Breast epithelium (tissue), 4 donors: ENCODE results near the gene SLC10A6. TPM values are rescaled to one million over a fixed set of nuclear protein-coding genes. Genes with fewer than 3 reads are reported as not detected.
A peak's percentile ranks its signal among the peaks of the same experiment; 100 is the strongest.

Experiments used
- DNase-seq, 2 donors: peaks; one replicate each; pipeline ENCODE4 v3.0.0-alpha.2; 2019; ENCODE audit warnings: low spot score in 2 of 2
- H3K27ac ChIP-seq, 2 donors: fragments of 200-600 bp; sonication (generic) in 1 of 2; one replicate each; pipeline ENCODE4 v1.5.1; 2016 to 2019; ENCODE audit warnings: mild to moderate bottlenecking in 1 of 2
- H3K27me3 ChIP-seq, 2 donors: fragments of 200-600 bp; sonication (generic) in 1 of 2; one replicate each; pipeline versions ENCODE4 v1.5.1 to v1.6.0; 2017 to 2019; ENCODE audit warnings: control low read depth in 1 of 2, mild to moderate bottlenecking in 1 of 2
- H3K36me3 ChIP-seq: fragments of 200-600 bp; one replicate; pipeline ENCODE4 v1.5.1; 2019
- H3K4me1 ChIP-seq, 2 donors: fragments of 200-600 bp; sonication (generic); one replicate each; pipeline ENCODE4 v1.5.1; 2016 to 2019; ENCODE audit warnings: control low read depth in 1 of 2
- H3K4me3 ChIP-seq, 3 donors: fragments of 200-600 bp; sonication (generic); 1 replicate in 2 of 3; 2 replicates in 1 of 3; pipeline ENCODE4 v1.5.1; 2016 to 2019; ENCODE audit warnings: mild to moderate bottlenecking in 3 of 3, moderate library complexity in 2 of 3
- H3K9me3 ChIP-seq, 2 donors: fragments of 200-600 bp; sonication (generic) in 1 of 2; one replicate each; pipeline ENCODE4 v1.5.1; 2016 to 2019; ENCODE audit warnings: control low read depth in 1 of 2
- POLR2A ChIP-seq: fragments of 450-650 bp; IDR thresholded peaks from one replicate; pipeline ENCODE4 v1.6.1; 2016; ENCODE audit warnings: antibody characterized with exemption, mild to moderate bottlenecking, moderate library complexity
- POLR2AphosphoS5 ChIP-seq, 3 donors: sonication (generic); formaldehyde crosslinking; IDR thresholded peaks; one replicate each; pipeline ENCODE4 v1.6.1; 2017; ENCODE audit warnings: antibody characterized with exemption in 3 of 3
- intact Hi-C: fragments of 100-400 bp; cut with DNase I; formaldehyde crosslinking; loops from one replicate; pipeline ENCODE4 v1.15.1; 2023; ENCODE audit warnings: low total_unique reads
- total RNA-seq, 3 donors: library from RNA; depleted of rRNA; stranded (reverse); fragments of >200 nt; gene quantifications; one replicate each; pipeline ENCODE4 v1.1.0, GENCODE V29; 2016
- TF ChIP-seq, protein P1 (sequence below), 3 donors: fragments of 450-650 bp; IDR thresholded peaks; one replicate each; pipeline ENCODE4 v1.5.1; 2016 to 2017; ENCODE audit warnings: antibody characterized with exemption in 3 of 3, mild to moderate bottlenecking in 3 of 3, moderate library complexity in 3 of 3

SLC10A6 gene
- total RNA-seq, 3 donors from 2014 or later: 4.0 to 5.9 (median 4.6) TPM

DNA sequence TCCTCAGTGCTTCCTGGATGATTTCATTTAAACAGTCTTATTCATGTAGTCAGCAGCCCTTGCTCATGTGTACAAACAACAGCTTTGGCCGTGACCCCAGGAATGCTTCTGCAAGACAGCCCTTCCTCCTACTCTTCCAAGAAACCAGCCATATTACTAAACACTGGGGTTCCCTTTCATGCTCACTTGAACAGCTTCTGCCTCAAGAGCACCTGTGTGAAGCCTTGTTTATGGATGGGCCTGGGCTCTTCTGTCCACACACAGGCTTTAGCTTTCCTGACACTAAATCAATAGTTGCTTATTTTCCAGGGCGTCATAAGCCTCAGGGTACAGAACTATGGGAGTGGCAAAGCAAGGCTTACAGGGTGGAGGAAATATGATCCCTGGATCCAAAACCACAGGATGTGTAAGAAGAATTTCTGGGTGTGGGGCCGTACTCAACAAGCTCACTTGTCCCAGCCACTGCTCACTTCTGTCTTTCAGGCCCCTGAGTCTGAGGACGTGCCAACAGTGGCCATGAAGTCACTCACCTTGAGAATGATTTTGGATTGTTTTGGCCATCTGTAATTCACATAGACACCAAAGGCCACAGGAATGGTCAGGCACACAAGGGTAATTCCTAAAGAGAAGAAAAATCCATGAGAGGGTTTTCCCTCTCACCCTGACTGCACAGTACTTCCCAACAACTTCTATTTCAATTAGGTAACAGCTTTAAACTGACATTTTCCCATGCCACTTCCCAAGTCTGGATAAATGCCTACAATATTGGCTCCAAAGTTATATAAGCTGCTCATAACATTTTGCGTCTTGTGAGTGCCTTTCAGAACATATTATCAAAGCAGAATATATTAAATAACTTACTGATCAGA is 17.7 kb downstream of the SLC10A6 start:
- H3K4me3 ChIP-seq: peak overlapping the region in 1 of 3 donors; percentile 11
- peaks cover 0 to 3% of the 10 kb centered on the region in 2 donors for H3K4me1 ChIP-seq
- no peaks in the 10 kb centered on the region for H3K9me3 ChIP-seq
- H3K27me3 ChIP-seq: no peaks in the 10 kb centered on the region
- H3K36me3 ChIP-seq: no peaks in the 10 kb centered on the region
- TF ChIP-seq, protein P1, sequence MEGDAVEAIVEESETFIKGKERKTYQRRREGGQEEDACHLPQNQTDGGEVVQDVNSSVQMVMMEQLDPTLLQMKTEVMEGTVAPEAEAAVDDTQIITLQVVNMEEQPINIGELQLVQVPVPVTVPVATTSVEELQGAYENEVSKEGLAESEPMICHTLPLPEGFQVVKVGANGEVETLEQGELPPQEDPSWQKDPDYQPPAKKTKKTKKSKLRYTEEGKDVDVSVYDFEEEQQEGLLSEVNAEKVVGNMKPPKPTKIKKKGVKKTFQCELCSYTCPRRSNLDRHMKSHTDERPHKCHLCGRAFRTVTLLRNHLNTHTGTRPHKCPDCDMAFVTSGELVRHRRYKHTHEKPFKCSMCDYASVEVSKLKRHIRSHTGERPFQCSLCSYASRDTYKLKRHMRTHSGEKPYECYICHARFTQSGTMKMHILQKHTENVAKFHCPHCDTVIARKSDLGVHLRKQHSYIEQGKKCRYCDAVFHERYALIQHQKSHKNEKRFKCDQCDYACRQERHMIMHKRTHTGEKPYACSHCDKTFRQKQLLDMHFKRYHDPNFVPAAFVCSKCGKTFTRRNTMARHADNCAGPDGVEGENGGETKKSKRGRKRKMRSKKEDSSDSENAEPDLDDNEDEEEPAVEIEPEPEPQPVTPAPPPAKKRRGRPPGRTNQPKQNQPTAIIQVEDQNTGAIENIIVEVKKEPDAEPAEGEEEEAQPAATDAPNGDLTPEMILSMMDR (IDR thresholded peaks at IDR 0.05): no peak
- TF ChIP-seq POLR2A (no peak), POLR2AphosphoS5 (IDR thresholded peaks at IDR 0.05) (peak in 1 of 3 donors; percentile 20)
- intact Hi-C loops: no loop called here
- peak overlapping the region; percentile 62 to 72 for H3K27ac ChIP-seq
- DNase-seq: peak; percentile 55 to 61

DNA sequence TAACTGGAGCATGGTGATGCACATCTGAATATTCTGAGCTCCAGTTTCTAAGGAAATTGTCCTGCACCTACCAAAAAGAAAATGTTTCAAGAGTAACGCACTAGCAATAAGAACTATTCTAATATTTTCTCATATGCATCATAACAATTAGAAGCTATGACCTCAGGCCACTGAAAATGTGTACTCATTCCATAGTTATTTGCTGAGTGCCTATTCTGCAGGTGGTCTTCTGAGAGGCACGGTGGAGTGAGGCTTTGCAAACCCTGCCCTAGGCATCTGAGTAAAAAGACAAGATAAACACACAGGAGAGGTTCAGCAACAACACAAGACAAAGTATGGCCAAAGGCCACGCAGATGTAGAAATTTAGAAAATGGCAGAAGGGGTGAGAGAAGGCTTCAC is 23.7 kb downstream of the SLC10A6 start:
- TF ChIP-seq POLR2AphosphoS5 (IDR thresholded peaks at IDR 0.05) (no peak), POLR2A (no peak)
- TF ChIP-seq, protein P1 (IDR thresholded peaks at IDR 0.05): no peak
- intact Hi-C loops: no loop called here
- Histone ChIP-seq H3K27ac (no peak overlapping the region), H3K27me3 (no peaks in the 10 kb centered on the region), H3K36me3 (no peaks in the 10 kb centered on the region), H3K4me3 (no peak overlapping the region), H3K4me1 (no peaks in the 10 kb centered on the region), H3K9me3 (no peaks in the 10 kb centered on the region)
- no peak for DNase-seq

DNA sequence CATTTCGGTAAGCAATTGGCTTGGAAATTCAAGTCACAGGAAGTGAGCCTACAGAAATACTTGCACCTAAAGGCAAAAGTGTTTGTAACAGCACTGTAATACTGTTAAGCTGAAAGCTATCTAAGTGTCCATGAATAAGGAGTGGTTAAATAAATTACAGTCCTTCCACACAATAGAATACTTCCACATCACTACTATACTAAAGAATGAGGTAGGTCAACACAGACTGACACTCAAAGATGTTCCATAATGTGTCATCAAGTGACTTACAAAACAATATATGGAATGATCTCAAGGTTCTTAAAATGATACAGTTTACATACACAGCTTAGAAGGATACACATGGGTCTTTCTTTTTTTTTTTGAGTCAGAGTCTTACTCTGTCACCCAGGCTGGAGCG is 27.0 kb downstream of the SLC10A6 start:
- no peaks in the 10 kb centered on the region for H3K36me3 ChIP-seq
- no peak for DNase-seq
- no peak overlapping the region for H3K4me3 ChIP-seq
- no peak overlapping the region for H3K27ac ChIP-seq
- intact Hi-C loops: no loop called here
- H3K27me3 ChIP-seq: no peaks in the 10 kb centered on the region
- H3K4me1 ChIP-seq: no peaks in the 10 kb centered on the region
- TF ChIP-seq POLR2A (no peak), POLR2AphosphoS5 (IDR thresholded peaks at IDR 0.05) (no peak)
- H3K9me3 ChIP-seq: no peaks in the 10 kb centered on the region

DNA sequence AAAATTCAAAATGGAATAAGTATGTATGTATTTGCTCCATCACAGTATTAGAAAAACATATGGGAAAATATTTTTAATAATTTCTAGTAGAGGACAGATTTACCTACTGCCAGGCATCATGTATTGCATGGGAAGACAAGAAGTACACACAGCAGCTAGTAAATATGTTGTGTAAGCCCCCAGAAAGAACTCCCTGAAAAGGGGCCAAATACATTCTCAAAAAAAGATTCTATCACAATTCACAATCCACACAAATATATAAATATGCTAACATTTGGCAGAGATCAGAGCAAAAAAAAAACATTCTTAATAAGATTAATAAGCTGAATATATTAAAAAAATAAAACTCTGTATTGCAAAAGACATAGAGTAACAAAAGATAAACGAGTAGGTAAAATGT is 28.0 kb downstream of the SLC10A6 start:
- Histone ChIP-seq H3K27ac (no peak overlapping the region), H3K27me3 (no peaks in the 10 kb centered on the region), H3K4me3 (no peak overlapping the region), H3K4me1 (no peaks in the 10 kb centered on the region), H3K9me3 (no peaks in the 10 kb centered on the region), H3K36me3 (no peaks in the 10 kb centered on the region)
- TF ChIP-seq, protein P1 (IDR thresholded peaks at IDR 0.05): no peak
- TF ChIP-seq POLR2AphosphoS5 (IDR thresholded peaks at IDR 0.05) (no peak), POLR2A (no peak)
- DNase-seq: no peak
- intact Hi-C loops: no loop called here

DNA sequence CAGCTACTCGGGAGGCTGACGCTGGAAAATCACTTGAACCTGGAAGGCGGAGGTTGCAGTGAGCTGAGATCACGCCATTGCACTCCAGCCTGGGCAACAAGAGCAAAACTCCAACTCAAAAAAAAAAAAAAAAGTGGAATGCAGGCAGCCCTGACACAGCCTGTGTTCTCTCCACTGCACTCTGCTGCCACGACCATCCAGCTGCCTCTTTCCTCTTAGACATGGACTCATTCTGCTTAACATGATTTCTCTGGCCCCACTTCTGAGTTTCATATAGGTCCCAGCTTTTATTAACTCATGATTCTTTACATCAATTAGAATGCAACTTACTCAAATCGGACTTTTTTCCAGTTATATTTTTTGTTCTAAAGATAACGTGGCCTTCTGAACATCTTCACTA is 29.6 kb downstream of the SLC10A6 start:
- no peak overlapping the region for H3K4me3 ChIP-seq
- TF ChIP-seq, protein P1 (IDR thresholded peaks at IDR 0.05): no peak
- no peak for TF ChIP-seq POLR2AphosphoS5 (IDR thresholded peaks at IDR 0.05)
- no peak for TF ChIP-seq POLR2A
- H3K27me3 ChIP-seq: no peaks in the 10 kb centered on the region
- no peaks in the 10 kb centered on the region for H3K4me1 ChIP-seq
- intact Hi-C loops: no loop called here
- peaks cover 5 to 13% of the 10 kb centered on the region in 2 donors for H3K9me3 ChIP-seq
- no peak overlapping the region for H3K27ac ChIP-seq
- H3K36me3 ChIP-seq: no peaks in the 10 kb centered on the region
- no peak for DNase-seq
